Measurements from ENCODE around the gene RNF144B. TPM values are rescaled to one million over a fixed set of nuclear protein-coding genes. Genes with fewer than 3 reads are reported as not detected.

The RNF144B gene
- total and polyA plus RNA-seq, 2 of the 13 experiments (the other 11 are each of a cell fraction or from before 2014, with no cell fraction given) = 1.8 to 4.3 TPM

DNA sequence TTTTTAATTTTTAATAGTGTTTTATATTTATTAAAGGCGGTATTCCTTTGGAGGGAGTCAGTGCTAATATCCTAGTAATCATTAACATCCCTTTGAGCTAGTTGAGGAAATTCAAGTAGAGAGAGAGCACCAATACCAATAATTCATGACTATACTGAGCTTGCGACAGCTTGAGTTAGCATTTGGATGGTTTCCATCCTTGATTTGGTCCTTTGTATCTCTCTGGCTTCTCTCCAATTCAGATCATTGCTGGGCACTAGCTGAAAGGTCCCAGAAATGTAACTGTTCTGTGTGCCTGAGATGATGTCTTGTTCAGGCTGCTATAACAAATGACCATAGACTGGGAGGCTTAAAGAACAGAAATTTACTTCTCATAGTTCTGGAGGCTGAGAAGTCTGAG lies 77.0 kb downstream of the RNF144B start (continued):
- TF ChIP-seq, protein P1, sequence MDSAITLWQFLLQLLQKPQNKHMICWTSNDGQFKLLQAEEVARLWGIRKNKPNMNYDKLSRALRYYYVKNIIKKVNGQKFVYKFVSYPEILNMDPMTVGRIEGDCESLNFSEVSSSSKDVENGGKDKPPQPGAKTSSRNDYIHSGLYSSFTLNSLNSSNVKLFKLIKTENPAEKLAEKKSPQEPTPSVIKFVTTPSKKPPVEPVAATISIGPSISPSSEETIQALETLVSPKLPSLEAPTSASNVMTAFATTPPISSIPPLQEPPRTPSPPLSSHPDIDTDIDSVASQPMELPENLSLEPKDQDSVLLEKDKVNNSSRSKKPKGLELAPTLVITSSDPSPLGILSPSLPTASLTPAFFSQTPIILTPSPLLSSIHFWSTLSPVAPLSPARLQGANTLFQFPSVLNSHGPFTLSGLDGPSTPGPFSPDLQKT (CRISPR knock-in tag; IDR thresholded peaks at IDR 0.05; ENCODE audit: borderline replicate concordance) = no peak
- TF ChIP-seq BRCA1 (CRISPR knock-in tag; IDR thresholded peaks at IDR 0.05) (no peak), ZNF720 (CRISPR knock-in tag; IDR thresholded peaks at IDR 0.05) (no peak)

DNA sequence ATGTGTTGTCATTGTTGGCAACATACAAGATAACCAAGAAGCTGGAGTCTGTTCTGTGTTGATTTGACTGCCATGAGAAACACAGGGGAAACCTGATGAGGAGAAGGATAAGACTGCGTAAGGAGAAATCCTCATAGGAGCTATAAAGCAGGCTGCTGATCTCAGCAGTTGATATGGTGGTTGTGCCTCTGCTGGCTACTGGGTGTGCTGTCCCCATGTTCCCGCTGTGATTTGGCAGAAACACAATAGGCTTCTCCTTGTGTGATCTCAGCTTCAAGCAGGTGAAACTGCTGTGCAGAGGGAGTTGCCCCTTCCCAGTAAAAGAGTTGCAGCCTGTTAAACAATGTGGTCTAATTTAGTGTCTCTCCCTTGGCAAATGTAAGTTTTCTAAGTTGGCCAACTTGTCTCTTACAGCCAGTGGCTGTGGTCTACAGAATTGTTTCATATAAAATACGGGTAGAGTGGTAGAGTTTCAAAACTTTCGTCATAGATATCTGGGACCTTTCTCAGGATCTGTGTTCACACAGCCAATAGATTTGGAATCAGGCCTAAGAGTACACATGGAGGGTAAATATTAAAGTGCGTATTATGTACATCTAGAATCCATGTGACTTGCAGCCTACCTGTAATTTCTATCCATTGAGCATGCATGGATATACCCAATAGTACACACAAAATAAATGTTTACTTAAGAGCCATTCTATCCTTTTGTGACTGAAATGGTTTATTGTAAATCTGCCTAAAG lies 78.4 kb downstream of the RNF144B start:
- H2AFZ ChIP-seq (ENCODE audit: low read length) = no peak overlapping the region
- DNase-seq (ENCODE audit: low spot score) (no peak), ATAC-seq (no peak), FAIRE-seq (no peak)
- CTCF ChIA-PET (ENCODE audit: low intra/inter-chr PET ratio, low total read pairs) = no interaction called here
- no peak overlapping the region for H3K4me2 ChIP-seq (ENCODE audit: low read depth, low read length)
- no TSS peak for BruUV-seq (replicated peaks)
- no peak overlapping the region for H3K27ac ChIP-seq (ENCODE audit: extremely low read length, insufficient read depth, low read length)
- H3K36me3 ChIP-seq (replicated peaks in 1 of 2; ENCODE audit: control insufficient read depth in 1 of 2, insufficient read depth in 2 of 2, low read length in 2 of 2) = peaks cover 2 to 13% of the 10 kb centered on the region in 2 experiments; a peak in 3 of 5 replicates
- peaks cover 37% of the 10 kb centered on the region for H3K4me1 ChIP-seq (ENCODE audit: insufficient read depth, low read length)
- no peaks in the 10 kb centered on the region for H3K9me3 ChIP-seq (ENCODE audit: low read length)
- H3K9ac ChIP-seq (ENCODE audit: insufficient read depth, low read depth, low read length) = no peak overlapping the region
- POLR2A ChIA-PET = no interaction called here
- H3K4me3 ChIP-seq (replicated peaks in 1 of 3; ENCODE audit: insufficient read depth in 1 of 3, low read depth in 2 of 3, low read length in 3 of 3) = no peak overlapping the region
- in situ Hi-C loops (cut with HindIII; ENCODE audit: extremely low pct_ligation_motif_present, low pct_unique_long_range_greater_than_20kb) = no loop called here
- H3K27me3 ChIP-seq (ENCODE audit: control insufficient read depth in 1 of 2, insufficient read depth in 2 of 2, low read length in 2 of 2) = no peaks in the 10 kb centered on the region
- WGBS (ENCODE audit: low lambda C conversion rate) = 98% methylated on average over 5 of the region's 5 CpGs
- H3K79me2 ChIP-seq (ENCODE audit: insufficient read depth, low read length) = no peaks in the 10 kb centered on the region
- no peaks in the 10 kb centered on the region for H4K20me1 ChIP-seq (ENCODE audit: insufficient read depth, low read length)
- intact Hi-C loops (cut with micrococcal nuclease; ENCODE audit: unreplicated experiment) = no loop called here
- TF ChIP-seq, protein P1 (CRISPR knock-in tag; IDR thresholded peaks at IDR 0.05; ENCODE audit: borderline replicate concordance) = no peak
- TF ChIP-seq PAF1 (CRISPR knock-in tag; IDR thresholded peaks at IDR 0.05) (no peak), KDM6A (CRISPR knock-in tag; IDR thresholded peaks at IDR 0.05; ENCODE audit: low read depth) (no peak), CBX2 (IDR thresholded peaks at IDR 0.05; ENCODE audit: low read depth, low read length) (no peak), CBX2 (CRISPR knock-in tag; IDR thresholded peaks at IDR 0.05; ENCODE audit: low read depth) (no peak), ZFP82 (CRISPR knock-in tag; IDR thresholded peaks at IDR 0.05; ENCODE audit: borderline replicate concordance) (no peak), MTF2 (CRISPR knock-in tag; IDR thresholded peaks at IDR 0.05; ENCODE audit: borderline replicate concordance) (no peak), HNF4A (CRISPR knock-in tag; IDR thresholded peaks at IDR 0.05) (no peak), MIER2 (CRISPR knock-in tag; IDR thresholded peaks at IDR 0.05) (no peak), ZNF75D (CRISPR knock-in tag; IDR thresholded peaks at IDR 0.05; ENCODE audit: borderline replicate concordance) (no peak)
- TF ChIP-seq, protein P2, sequence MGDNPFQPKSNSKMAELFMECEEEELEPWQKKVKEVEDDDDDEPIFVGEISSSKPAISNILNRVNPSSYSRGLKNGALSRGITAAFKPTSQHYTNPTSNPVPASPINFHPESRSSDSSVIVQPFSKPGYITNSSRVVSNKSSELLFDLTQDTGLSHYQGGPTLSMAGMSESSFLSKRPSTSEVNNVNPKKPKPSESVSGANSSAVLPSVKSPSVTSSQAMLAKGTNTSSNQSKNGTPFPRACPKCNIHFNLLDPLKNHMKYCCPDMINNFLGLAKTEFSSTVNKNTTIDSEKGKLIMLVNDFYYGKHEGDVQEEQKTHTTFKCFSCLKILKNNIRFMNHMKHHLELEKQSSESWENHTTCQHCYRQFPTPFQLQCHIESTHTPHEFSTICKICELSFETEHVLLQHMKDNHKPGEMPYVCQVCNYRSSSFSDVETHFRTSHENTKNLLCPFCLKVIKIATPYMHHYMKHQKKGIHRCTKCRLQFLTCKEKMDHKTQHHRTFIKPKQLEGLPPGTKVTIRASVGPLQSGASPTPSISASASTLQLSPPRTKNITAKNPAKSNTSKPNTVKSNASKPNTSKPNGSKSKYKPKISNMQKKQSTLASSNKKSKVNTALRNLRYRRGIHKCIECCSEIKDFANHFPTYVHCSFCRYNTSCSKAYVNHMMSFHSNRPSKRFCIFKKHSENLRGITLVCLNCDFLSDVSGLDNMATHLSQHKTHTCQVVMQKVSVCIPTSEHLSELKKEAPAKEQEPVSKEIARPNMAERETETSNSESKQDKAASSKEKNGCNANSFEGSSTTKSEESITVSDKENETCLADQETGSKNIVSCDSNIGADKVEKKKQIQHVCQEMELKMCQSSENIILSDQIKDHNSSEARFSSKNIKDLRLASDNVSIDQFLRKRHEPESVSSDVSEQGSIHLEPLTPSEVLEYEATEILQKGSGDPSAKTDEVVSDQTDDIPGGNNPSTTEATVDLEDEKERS (CRISPR knock-in tag; IDR thresholded peaks at IDR 0.05) = no peak
- TF ChIP-seq, protein P3, sequence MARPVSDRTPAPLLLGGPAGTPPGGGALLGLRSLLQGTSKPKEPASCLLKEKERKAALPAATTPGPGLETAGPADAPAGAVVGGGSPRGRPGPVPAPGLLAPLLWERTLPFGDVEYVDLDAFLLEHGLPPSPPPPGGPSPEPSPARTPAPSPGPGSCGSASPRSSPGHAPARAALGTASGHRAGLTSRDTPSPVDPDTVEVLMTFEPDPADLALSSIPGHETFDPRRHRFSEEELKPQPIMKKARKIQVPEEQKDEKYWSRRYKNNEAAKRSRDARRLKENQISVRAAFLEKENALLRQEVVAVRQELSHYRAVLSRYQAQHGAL (CRISPR knock-in tag; IDR thresholded peaks at IDR 0.05; ENCODE audit: not compliant biosample characterization) = no peak
- TF ChIP-seq, protein P4, sequence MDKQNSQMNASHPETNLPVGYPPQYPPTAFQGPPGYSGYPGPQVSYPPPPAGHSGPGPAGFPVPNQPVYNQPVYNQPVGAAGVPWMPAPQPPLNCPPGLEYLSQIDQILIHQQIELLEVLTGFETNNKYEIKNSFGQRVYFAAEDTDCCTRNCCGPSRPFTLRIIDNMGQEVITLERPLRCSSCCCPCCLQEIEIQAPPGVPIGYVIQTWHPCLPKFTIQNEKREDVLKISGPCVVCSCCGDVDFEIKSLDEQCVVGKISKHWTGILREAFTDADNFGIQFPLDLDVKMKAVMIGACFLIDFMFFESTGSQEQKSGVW (CRISPR knock-in tag; IDR thresholded peaks at IDR 0.05; ENCODE audit: borderline replicate concordance) = no peak
